HepG2 (cell line): ENCODE data around the gene GDF7. TPM values are rescaled to one million over a fixed set of nuclear protein-coding genes. Genes with fewer than 3 reads are reported as not detected.
A peak's percentile ranks its signal among the peaks of the same experiment; 100 is the strongest.

Source experiments
- BRD4 ChIP-seq: sonication (generic); formaldehyde crosslinking; IDR thresholded peaks from 2 replicates; pipeline ENCODE4 v1.4.0; 2020; ENCODE audit warnings: missing genetic modification reagents
- CAMTA2 ChIP-seq: sonication (generic); formaldehyde crosslinking; IDR thresholded peaks from 2 replicates; pipeline ENCODE4 v1.4.0; 2020; ENCODE audit warnings: mild to moderate bottlenecking, missing genetic modification reagents, borderline replicate concordance
- GABPB1 ChIP-seq: IDR thresholded peaks from 2 replicates; pipeline ENCODE4 v1.6.1; 2016; ENCODE audit warnings: mild to moderate bottlenecking, missing genetic modification reagents, moderate library complexity, missing compliant biosample characterization
- KMT2A ChIP-seq: sonication (generic); formaldehyde crosslinking; IDR thresholded peaks from 2 replicates; pipeline ENCODE4 v1.4.0; 2020; ENCODE audit warnings: missing genetic modification reagents
- NFKB2 ChIP-seq: sonication (generic); formaldehyde crosslinking; IDR thresholded peaks from 2 replicates; pipeline ENCODE4 v1.4.0; 2020; ENCODE audit warnings: missing genetic modification reagents, borderline replicate concordance
- REXO4 ChIP-seq: sonication (generic); formaldehyde crosslinking; IDR thresholded peaks from 2 replicates; pipeline ENCODE4 v1.8.0; 2022; ENCODE audit warnings: missing genetic modification reagents, mild to moderate bottlenecking, borderline replicate concordance
- SMC3 ChIP-seq: IDR thresholded peaks from 2 replicates; pipeline ENCODE4 v1.6.1; 2011; ENCODE audit warnings: low read length, improper control_type of control experiment
- SRSF4 ChIP-seq: fragments of 200-400 bp; formaldehyde crosslinking; IDR thresholded peaks from one replicate; pipeline ENCODE4 v1.6.1; 2018; ENCODE audit warnings: mild to moderate bottlenecking, low read depth, low read length, moderate library complexity; ENCODE audit not compliant: poor library complexity, severe bottlenecking
- XBP1 ChIP-seq: sonication (generic); formaldehyde crosslinking; IDR thresholded peaks from 2 replicates; pipeline ENCODE4 v1.5.0; 2020; ENCODE audit warnings: missing genetic modification reagents
- ZNF256 ChIP-seq: sonication (generic); formaldehyde crosslinking; conservative IDR thresholded peaks from 2 replicates; pipeline ENCODE4 v1.4.0; 2020; ENCODE audit warnings: missing genetic modification reagents
- ZNF788 ChIP-seq: sonication (generic); formaldehyde crosslinking; IDR thresholded peaks from 2 replicates; pipeline ENCODE4 v1.5.0; 2020; ENCODE audit warnings: mild to moderate bottlenecking, missing genetic modification reagents, borderline replicate concordance
- polyA plus RNA-seq, 8 experiments: library from polyadenylated mRNA; depleted of rRNA in 3 of 8; stranded (reverse) in 7 of 8; unstranded in 1 of 8; fragments of >200 nt; fragmentation: Illumina TruSeq in 4 of 8; extraction: Trizol in 4 of 8; gene quantifications; 2 replicates each; pipeline versions ENCODE4 v1.2.1 to v1.2.3, GENCODE V29; 2011 to 2016; ENCODE audit warnings: low read depth in 4 of 8, missing spikeins in 1 of 8, mixed read lengths in 1 of 8; ENCODE audit not compliant: insufficient read depth in 1 of 8
- total RNA-seq, 5 experiments: library from RNA; depleted of rRNA; stranded (reverse); fragments of >200 nt; fragmentation: Illumina TruSeq; extraction: Trizol; gene quantifications; 2 replicates each; pipeline ENCODE4 v1.2.3, GENCODE V29; 2016; ENCODE audit warnings: low read depth in 1 of 5
- TF ChIP-seq, protein P1 (sequence below): sonication (generic); formaldehyde crosslinking; IDR thresholded peaks from 2 replicates; pipeline ENCODE4 v1.8.0; 2022; ENCODE audit warnings: missing genetic modification reagents, mild to moderate bottlenecking, inconsistent platforms, borderline replicate concordance
- TF ChIP-seq, protein P2 (sequence below): sonication (generic); formaldehyde crosslinking; IDR thresholded peaks from one replicate; pipeline ENCODE4 v1.5.1; 2020; ENCODE audit warnings: mild to moderate bottlenecking, missing genetic modification reagents; ENCODE audit errors: not compliant biosample characterization
- TF ChIP-seq, protein P3 (sequence below): sonication (generic); formaldehyde crosslinking; IDR thresholded peaks from 2 replicates; pipeline ENCODE4 v1.5.0; 2020; ENCODE audit warnings: missing genetic modification reagents
- TF ChIP-seq, protein P4 (sequence below): sonication (generic); formaldehyde crosslinking; IDR thresholded peaks from 2 replicates; pipeline ENCODE4 v1.4.0; 2020; ENCODE audit warnings: mild to moderate bottlenecking, missing genetic modification reagents

GDF7 gene
- total and polyA plus RNA-seq, 2 of the 13 experiments (the other 11 are each of a cell fraction or from before 2014, with no cell fraction given) = 1.6 to 15.0 TPM

DNA sequence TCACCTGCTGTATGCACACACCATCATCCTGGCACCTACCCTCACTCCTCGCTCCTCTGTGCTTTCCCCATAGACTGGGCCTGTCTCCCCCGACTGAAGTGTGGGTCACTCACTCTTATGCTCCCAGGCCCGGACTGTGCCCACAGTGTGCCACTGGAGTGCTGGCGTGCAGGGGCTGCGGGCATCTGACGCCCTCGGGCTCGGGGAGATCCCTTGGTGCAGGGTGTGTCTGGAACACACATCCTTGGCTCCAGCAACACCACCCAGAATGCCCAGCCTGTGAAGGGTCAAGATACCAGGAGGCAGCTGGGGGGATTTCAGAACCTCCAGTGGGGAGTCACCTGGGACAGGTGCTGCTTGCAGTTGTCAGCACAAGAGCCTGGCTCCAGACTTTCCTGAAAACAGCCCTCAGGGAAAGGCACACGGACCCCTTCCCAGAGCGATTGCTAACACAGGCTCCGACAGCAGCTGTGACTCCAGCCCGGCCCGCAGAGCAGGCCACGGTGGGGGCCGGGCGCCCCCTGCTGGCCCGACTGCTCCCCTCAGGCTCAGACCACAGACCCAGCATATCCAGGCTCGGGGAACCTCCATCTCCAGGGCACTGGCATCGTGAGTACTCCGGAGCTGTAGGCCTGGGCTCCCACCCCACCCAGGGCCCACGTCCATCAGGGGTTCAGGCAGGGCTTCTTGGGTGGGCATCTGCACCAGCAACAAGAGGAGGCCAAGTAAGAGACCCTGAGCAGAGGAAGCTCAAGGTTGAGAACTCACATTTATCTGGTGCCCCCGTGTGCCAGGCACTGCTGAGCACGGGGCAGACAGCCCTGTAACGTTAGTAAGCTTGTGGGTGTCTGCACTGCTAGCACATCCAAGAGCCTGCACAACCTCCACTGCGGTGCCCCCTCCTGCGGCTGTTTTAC, 24.6 kb upstream of the GDF7 start (continued):
- TF ChIP-seq, protein P1, sequence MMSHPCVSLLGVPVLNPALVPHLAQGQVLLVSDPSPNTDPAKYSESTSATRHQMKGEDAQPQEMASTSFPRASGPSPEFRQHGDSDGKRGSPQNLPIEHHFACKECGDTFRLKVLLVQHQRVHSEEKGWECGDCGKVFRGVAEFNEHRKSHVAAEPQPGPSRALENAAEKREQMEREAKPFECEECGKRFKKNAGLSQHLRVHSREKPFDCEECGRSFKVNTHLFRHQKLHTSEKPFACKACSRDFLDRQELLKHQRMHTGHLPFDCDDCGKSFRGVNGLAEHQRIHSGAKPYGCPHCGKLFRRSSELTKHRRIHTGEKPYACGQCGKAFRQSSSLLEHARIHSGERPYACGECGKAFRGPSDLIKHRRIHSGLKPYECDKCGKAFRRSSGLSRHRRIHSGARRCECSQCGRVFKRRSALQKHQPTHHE = no peak
- TF ChIP-seq GABPB1 (CRISPR knock-in tag) (peak; percentile 66; the same call in 1 of the 2 replicates), XBP1 (CRISPR knock-in tag) (no peak), NFKB2 (peak; percentile 17; the same call in 1 of the 2 replicates), ZNF256 (no peak), REXO4 (no peak), BRD4 (CRISPR knock-in tag) (no peak), CAMTA2 (CRISPR knock-in tag) (no peak), SMC3 (peak; percentile 79; the same call in 1 of the 2 replicates), ZNF788 (CRISPR knock-in tag) (peak; percentile 74; the same call in 1 of the 2 replicates), SRSF4 (no peak), KMT2A (CRISPR knock-in tag) (peak; percentile 64; the same call in 1 of the 2 replicates)
- TF ChIP-seq, protein P2, sequence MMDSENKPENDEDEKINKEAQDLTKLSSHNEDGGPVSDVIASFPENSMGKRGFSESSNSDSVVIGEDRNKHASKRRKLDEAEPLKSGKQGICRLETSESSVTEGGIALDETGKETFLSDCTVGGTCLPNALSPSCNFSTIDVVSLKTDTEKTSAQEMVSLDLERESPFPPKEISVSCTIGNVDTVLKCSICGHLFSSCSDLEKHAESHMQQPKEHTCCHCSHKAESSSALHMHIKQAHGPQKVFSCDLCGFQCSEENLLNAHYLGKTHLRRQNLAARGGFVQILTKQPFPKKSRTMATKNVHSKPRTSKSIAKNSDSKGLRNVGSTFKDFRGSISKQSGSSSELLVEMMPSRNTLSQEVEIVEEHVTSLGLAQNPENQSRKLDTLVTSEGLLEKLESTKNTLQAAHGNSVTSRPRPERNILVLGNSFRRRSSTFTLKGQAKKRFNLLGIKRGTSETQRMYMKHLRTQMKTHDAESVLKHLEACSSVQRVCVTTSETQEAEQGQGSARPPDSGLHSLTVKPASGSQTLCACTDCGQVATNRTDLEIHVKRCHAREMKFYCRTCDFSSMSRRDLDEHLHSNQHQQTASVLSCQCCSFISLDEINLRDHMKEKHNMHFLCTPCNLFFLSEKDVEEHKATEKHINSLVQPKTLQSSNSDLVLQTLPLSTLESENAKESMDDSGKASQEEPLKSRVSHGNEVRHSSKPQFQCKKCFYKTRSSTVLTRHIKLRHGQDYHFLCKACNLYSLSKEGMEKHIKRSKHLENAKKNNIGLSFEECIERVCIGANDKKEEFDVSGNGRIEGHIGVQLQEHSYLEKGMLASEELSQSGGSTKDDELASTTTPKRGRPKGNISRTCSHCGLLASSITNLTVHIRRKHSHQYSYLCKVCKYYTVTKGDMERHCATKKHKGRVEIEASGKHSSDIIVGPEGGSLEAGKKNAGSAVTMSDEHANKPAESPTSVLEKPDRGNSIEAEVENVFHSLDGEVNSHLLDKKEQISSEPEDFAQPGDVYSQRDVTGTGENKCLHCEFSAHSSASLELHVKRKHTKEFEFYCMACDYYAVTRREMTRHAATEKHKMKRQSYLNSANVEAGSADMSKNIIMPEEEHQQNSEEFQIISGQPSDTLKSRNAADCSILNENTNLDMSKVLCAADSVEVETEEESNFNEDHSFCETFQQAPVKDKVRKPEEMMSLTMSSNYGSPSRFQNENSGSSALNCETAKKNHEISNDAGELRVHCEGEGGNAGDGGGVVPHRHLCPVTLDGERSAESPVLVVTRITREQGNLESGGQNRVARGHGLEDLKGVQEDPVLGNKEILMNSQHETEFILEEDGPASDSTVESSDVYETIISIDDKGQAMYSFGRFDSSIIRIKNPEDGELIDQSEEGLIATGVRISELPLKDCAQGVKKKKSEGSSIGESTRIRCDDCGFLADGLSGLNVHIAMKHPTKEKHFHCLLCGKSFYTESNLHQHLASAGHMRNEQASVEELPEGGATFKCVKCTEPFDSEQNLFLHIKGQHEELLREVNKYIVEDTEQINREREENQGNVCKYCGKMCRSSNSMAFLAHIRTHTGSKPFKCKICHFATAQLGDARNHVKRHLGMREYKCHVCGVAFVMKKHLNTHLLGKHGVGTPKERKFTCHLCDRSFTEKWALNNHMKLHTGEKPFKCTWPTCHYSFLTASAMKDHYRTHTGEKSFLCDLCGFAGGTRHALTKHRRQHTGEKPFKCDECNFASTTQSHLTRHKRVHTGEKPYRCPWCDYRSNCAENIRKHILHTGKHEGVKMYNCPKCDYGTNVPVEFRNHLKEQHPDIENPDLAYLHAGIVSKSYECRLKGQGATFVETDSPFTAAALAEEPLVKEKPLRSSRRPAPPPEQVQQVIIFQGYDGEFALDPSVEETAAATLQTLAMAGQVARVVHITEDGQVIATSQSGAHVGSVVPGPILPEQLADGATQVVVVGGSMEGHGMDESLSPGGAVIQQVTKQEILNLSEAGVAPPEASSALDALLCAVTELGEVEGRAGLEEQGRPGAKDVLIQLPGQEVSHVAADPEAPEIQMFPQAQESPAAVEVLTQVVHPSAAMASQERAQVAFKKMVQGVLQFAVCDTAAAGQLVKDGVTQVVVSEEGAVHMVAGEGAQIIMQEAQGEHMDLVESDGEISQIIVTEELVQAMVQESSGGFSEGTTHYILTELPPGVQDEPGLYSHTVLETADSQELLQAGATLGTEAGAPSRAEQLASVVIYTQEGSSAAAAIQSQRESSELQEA (CRISPR knock-in tag) = no peak
- TF ChIP-seq, protein P3, sequence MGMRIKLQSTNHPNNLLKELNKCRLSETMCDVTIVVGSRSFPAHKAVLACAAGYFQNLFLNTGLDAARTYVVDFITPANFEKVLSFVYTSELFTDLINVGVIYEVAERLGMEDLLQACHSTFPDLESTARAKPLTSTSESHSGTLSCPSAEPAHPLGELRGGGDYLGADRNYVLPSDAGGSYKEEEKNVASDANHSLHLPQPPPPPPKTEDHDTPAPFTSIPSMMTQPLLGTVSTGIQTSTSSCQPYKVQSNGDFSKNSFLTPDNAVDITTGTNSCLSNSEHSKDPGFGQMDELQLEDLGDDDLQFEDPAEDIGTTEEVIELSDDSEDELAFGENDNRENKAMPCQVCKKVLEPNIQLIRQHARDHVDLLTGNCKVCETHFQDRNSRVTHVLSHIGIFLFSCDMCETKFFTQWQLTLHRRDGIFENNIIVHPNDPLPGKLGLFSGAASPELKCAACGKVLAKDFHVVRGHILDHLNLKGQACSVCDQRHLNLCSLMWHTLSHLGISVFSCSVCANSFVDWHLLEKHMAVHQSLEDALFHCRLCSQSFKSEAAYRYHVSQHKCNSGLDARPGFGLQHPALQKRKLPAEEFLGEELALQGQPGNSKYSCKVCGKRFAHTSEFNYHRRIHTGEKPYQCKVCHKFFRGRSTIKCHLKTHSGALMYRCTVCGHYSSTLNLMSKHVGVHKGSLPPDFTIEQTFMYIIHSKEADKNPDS = no peak
- TF ChIP-seq, protein P4, sequence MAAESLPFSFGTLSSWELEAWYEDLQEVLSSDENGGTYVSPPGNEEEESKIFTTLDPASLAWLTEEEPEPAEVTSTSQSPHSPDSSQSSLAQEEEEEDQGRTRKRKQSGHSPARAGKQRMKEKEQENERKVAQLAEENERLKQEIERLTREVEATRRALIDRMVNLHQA (CRISPR knock-in tag) = no peak
